Large intestine (tissue), 3 donors: ENCODE measurements around the gene NOS3. TPM values are rescaled to one million over a fixed set of nuclear protein-coding genes. Genes with fewer than 3 reads are reported as not detected.
"Not testable (repeated sequence)": the region's sequence is repeated elsewhere in the genome, so short reads cannot be mapped to it uniquely, and the experiment has no call there.

Source experiments
- DNase-seq, 2 donors: peaks; one replicate each; pipeline versions ENCODE4 v3.0.0 to v3.0.0-alpha.2; 2013
- H3K27ac ChIP-seq: one replicate; pipeline ENCODE4 v1.5.1; 2013; ENCODE audit warnings: low read length
- H3K27me3 ChIP-seq: 2 replicates; pipeline ENCODE4 v1.6.1; 2013; ENCODE audit warnings: low read length; ENCODE audit not compliant: control insufficient read depth, insufficient read depth
- H3K36me3 ChIP-seq: 2 replicates; pipeline ENCODE4 v1.6.1; 2013; ENCODE audit warnings: low read length; ENCODE audit not compliant: control insufficient read depth, insufficient read depth
- H3K4me1 ChIP-seq: one replicate; pipeline ENCODE4 v1.6.1; 2013; ENCODE audit warnings: low read length; ENCODE audit not compliant: control insufficient read depth, insufficient read depth
- H3K4me3 ChIP-seq: one replicate; pipeline ENCODE4 v1.5.1; 2013; ENCODE audit warnings: low read length
- H3K9me3 ChIP-seq: one replicate; pipeline ENCODE4 v1.6.1; 2013; ENCODE audit warnings: mild to moderate bottlenecking, low read depth, low read length, moderate library complexity; ENCODE audit not compliant: control insufficient read depth
- WGBS: methylation state at CpG from one replicate; pipeline ENCODE4 v1.1.5; 2013; ENCODE audit warnings: low lambda C conversion rate; ENCODE audit not compliant: insufficient coverage; 5-methylcytosine and 5-hydroxymethylcytosine counted together
- polyA plus RNA-seq: library from polyadenylated mRNA; unstranded; fragments of 120-200 nt; gene quantifications from one replicate; pipeline ENCODE4 v1.2.1, GENCODE V29; 2013

NOS3 gene
- polyA plus RNA-seq, 1 donor = 10.3 TPM

DNA sequence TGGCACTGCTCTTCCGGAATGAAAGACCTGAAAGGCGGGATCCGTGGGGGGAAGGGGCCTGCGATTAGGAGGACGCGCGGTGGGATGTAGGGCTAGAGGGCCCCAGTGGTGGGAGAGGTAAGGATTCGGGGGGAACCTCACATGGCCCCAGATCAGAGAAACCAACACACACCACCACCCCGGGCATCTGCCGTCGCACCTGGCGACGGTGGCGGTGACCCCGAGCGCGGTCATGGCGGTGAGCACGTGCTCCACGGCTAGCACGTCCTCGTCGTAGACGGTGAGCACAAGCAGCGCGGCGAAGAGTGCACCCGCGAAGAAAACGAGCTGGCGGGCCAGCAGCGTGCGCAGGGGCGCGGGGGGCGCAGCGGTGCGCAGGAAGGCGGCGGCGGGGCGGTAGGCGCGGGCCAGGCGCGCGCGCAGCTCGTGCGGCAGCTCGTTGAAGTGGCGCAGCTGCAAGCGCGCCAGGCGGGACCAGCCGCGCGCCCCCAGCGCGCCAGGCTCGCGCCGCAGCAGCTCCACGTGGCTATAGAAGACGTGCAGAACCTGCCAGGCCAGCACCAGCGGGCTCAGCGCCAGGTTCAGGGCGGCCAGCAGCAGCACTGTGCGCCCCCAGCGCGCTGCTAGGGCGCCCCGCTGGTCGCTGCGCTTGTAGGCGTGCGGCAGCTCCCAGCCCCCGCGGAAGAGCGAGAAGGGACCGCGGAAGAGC is 27.8 kb downstream of the NOS3 start:
- Histone ChIP-seq H3K4me3 (no peak overlapping the region), H3K27ac (no peak overlapping the region), H3K27me3 (peaks cover 45% of the 10 kb centered on the region), H3K9me3 (peaks cover 9% of the 10 kb centered on the region), H3K4me1 (peaks cover 16% of the 10 kb centered on the region), H3K36me3 (no peaks in the 10 kb centered on the region)
- no CpG with 5 or more reads among the region's 82 CpGs for WGBS
- peak; percentile 57 to 67 for DNase-seq

DNA sequence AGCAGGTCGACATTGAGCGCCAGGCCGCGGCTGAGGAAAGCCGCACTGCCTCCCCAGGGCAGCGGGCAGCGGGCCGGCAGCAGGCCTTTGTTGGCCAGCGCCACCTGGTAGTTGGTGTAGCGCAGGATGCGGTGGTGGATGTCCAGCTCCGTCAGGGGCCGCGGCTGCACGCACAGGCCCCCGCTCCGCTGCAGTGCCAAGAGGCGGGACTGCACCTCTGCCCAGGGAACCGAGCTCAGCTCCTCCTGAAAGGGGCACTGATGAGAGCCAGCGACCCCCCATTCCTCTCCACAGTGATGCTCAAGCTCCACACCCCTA is 28.3 kb downstream of the NOS3 start:
- Histone ChIP-seq H3K27me3 (peaks cover 45% of the 10 kb centered on the region), H3K4me3 (no peak overlapping the region), H3K36me3 (no peaks in the 10 kb centered on the region), H3K9me3 (peaks cover 9% of the 10 kb centered on the region), H3K4me1 (peaks cover 10% of the 10 kb centered on the region), H3K27ac (no peak overlapping the region)
- DNase-seq = no peak
- no CpG with 5 or more reads among the region's 20 CpGs for WGBS

DNA sequence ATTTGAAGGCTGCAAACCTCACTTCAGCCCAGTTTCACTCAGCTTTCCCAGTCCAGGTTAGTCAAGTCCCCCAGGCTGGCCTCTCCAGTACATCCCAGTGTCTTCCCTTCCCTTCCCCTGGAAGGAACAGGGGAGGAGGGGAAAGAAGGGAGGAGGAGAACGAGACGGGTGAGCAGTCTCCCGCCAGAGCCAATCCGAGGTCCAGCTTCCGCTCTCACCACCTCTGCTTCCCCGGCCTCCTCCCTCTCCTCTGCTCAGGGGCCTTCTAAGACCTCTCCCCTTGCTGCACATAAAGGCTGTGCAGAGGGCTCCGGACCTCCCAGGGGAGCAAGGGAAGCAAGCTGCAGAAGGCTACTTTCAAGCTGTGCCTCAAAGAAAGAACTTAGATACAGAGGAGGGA is 29.4 kb downstream of the NOS3 start:
- no peaks in the 10 kb centered on the region for H3K36me3 ChIP-seq
- H3K4me1 ChIP-seq = peaks cover 8% of the 10 kb centered on the region
- WGBS = no CpG with 5 or more reads among the region's 7 CpGs
- H3K4me3 ChIP-seq = no peak overlapping the region
- no peak overlapping the region for H3K27ac ChIP-seq
- H3K27me3 ChIP-seq = peaks cover 45% of the 10 kb centered on the region
- no peak for DNase-seq
- peaks cover 9% of the 10 kb centered on the region for H3K9me3 ChIP-seq

DNA sequence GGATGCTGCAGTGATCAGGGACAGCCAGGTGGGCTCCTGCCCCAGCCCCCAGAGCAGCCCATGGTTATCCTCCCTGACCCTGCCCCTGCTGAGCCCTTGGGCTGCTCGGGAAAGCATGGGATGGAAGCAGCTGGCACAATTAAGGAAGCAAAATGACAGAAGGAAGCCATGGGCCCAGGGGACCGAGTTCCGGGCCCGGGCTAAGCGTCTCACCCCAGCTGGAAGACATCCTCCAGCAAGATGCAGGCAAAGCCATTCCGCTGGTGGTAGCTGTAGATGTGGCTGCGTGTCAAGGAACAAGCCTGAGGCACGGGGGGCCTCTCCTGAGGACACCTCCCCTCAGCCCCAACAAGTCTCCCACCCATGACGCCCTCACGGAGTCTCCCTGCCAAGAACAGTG is 32.4 kb downstream of the NOS3 start:
- DNase-seq = no peak
- peaks cover 10% of the 10 kb centered on the region for H3K4me1 ChIP-seq
- no peaks in the 10 kb centered on the region for H3K36me3 ChIP-seq
- H3K4me3 ChIP-seq = no peak overlapping the region
- H3K9me3 ChIP-seq = peaks cover 7% of the 10 kb centered on the region
- no peak overlapping the region for H3K27ac ChIP-seq
- WGBS = no CpG with 5 or more reads among the region's 10 CpGs
- peaks cover 33% of the 10 kb centered on the region for H3K27me3 ChIP-seq

DNA sequence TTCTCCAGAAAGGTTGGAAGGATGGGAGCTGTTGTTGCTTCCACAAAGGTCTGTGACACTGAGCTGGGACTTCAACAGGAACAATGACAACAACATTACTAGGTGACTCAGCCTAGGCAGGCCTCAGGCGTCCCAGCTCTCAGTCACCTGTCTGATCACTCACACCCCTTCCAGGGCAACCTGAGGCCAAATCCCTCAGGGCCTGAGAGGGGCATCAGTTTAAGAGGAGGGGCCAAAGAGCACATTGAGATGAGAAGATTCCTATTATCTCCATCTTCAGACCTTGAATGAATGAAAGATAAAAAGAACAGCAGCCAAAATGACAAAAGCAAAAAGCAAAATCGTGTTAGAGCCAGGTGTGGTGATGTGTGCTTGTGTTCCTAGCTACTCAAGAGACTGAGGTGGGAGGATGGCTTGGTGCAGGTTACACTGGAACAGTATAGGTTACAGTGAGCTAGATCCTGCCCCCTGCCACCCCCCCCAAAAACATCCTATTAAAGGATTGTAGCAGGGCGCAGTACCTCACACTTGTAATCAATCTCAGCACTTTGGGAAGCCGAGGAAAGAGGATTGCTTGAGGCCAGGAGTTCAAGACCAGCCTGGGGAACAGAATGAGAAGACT is 33.7 kb downstream of the NOS3 start, which contains the start of gene ATG9B:
Gene ATG9B, minus strand, starts transcription at position 60 of the 622 bp plus-strand sequence. CDS start 71 bp downstream, outside the sequence.
- WGBS = 57% methylated on average over 1 of the region's 4 CpGs
- Histone ChIP-seq H3K36me3 (no peaks in the 10 kb centered on the region), H3K4me3 (no peak within 1 kb of the TSS), H3K9me3 (no peaks in the 10 kb centered on the region), H3K4me1 (peaks cover 11% of the 10 kb centered on the region), H3K27ac (no peak within 1 kb of the TSS), H3K27me3 (peaks cover 21% of the 10 kb centered on the region)
- DNase-seq = no peak

DNA sequence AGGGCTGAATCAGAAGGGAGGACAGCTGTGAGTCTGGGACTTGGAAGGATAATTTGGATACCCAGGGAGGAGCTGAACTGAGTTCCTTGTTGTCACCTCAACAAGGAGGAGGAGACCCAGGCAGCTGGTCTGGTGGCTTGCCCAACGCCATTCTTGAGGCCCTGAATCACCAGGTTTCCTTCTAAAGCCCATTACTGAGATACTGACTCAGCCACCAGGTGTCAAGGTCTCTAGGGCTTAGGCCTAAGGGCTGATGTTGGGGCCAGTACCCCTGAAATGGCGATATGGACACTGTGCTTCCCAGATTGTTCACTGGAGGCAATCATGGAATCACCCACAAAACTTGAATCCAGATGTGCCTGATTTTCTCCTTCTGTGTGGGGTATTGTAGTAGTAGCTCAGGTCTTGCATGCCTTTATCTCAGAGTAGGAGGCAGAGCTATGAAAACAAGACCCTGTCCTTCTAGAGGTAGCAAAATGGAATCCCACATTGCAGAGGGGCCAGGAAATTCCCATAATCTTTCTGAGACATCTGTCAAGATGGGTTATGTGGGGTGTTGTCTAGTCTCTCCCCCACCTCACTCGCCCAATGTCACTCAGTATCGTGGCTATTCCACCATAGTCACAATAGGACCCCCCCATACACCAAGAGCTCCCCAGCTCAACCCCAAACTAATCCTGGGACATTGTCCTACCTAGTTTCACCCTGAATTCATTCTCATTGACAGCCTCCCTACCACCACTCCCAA is 35.3 kb downstream of the NOS3 start:
- H3K36me3 ChIP-seq = no peaks in the 10 kb centered on the region
- H3K4me3 ChIP-seq = no peak overlapping the region
- no CpG with 5 or more reads among the region's 4 CpGs for WGBS
- H3K27ac ChIP-seq = no peak overlapping the region
- H3K4me1 ChIP-seq = peaks cover 11% of the 10 kb centered on the region
- peaks cover 5% of the 10 kb centered on the region for H3K27me3 ChIP-seq
- no peaks in the 10 kb centered on the region for H3K9me3 ChIP-seq
- no peak for DNase-seq

DNA sequence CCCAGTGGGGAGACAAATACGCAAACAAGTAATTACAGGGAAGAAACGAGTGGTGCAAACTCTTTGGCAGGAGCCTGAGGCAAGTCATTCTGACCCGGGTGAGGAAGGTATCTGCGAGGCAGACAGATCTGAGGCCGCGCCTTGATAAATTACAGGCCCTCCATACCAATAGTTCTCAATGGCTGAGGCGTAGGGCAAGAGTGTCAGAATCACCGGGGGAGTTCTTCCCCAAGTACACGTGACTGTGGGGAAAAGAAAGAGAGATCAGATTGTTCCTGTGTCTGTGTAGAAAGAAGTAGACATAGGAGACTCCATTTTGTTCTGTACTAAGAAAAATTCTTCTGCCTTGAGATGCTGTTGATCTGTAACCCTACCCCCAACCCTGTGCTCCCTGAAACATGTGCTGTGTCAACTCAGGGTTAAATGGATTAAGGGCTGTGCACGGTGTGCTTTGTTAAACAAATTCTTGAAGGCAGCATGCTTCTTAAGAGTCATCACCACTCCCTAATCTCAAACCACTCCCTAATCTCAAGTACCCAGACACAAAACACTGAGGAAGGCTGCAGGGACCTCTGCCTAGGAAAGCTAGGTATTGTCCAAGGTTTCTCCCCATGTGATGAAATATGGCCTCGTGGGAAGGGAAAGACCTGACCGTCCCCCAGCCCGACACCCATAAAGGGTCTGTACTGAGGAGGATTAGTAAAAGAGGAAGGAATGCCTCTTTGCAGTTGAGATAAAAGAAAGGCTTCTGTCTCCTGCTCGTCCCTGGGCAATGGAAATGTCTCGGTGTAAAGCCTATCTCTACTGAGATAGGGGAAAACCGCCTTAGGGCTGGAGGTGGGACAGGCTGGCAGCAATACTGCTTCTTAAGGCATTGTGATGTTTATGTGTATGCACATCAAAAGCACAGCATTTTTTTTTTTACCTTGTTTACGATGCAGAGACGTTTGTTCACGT is 36.2 kb downstream of the NOS3 start:
- H3K36me3 ChIP-seq, H3K27ac ChIP-seq, H3K9me3 ChIP-seq, H3K4me3 ChIP-seq, H3K27me3 ChIP-seq: not testable (repeated sequence)
- peaks cover 11% of the 10 kb centered on the region for H3K4me1 ChIP-seq
- DNase-seq = peak in 1 of 2 donors; percentile 60
- 0% methylated on average over 3 of the region's 19 CpGs for WGBS

DNA sequence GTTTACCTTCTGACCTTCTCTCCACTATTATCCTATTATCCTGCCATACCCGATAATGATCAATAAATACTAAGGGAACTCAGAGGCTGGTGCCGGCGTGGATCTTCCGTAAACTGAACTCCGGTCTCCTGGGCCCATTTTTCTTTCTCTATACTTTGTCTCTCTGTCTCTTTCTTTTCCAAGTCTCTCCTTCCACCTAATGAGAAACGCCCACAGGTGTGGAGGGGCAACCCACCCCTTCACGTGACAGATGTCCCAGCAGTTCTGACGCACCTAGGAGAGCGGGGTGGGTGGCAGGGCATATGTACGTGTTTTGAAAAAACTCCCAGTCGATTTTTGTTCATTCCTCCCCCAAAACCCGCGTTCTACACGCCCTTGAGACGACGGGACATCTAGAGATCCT is 36.9 kb downstream of the NOS3 start:
- H3K27me3 ChIP-seq, H3K36me3 ChIP-seq, DNase-seq, H3K9me3 ChIP-seq: not testable (repeated sequence)
- Histone ChIP-seq H3K27ac (peak overlapping the region; percentile 59), H3K4me1 (peaks cover 11% of the 10 kb centered on the region), H3K4me3 (peak overlapping the region; percentile 68)
- WGBS = 0% methylated on average over 1 of the region's 16 CpGs

DNA sequence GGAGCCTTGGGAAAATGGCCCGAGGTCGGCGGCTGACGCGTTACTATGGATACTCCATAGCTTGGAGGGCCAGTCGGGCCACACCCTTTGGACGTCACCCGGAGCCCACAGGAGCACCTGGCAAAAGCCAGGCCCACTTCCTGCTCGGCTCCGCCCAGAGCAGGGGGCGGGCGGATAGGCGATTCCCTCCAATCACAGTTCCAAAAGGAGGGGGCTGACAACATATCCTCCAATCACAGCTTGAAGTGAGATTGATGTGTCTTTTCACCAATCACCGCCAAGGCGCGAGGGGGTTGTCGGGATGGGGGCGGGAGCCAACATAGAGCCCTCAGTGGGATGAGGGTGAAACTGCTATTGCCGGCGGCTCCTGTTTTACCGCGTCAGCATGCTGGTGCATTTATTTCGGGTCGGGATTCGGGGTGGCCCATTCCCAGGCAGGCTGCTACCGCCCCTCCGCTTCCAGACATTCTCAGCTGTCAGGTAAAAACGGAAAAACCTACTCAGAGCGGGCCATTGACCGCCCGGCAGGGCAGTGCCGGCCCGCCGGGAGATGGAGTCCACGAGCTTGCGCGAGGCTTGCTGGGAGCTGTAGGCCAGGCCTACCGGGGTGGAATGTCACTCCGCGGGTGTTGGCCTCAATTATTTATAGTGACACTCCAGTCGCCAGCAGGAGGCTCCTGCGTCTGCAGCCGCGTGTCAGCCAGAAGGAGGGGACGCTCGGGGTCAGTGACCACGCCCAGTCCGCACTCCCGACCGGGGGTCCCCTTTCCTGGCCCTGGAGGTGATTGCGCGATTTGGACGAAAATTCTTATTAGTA is 37.5 kb downstream of the NOS3 start, which contains the start of gene ABCB8:
Gene ABCB8, plus strand, starts transcription at position 320 of the 817 bp plus-strand sequence. Its CDS starts 66 bp downstream, at position 386.
- H3K4me1 ChIP-seq = peaks cover 11% of the 10 kb centered on the region
- H3K27me3 ChIP-seq = peaks cover 3% of the 10 kb centered on the region
- H3K9me3 ChIP-seq = no peaks in the 10 kb centered on the region
- peak within 1 kb of the TSS; percentile 76 for H3K27ac ChIP-seq
- peak; percentile 100 for DNase-seq
- peaks cover 8% of the 10 kb centered on the region for H3K36me3 ChIP-seq
- H3K4me3 ChIP-seq = peak within 1 kb of the TSS; percentile 68
- WGBS = no CpG with 5 or more reads among the region's 53 CpGs
